MM.1S (cell line): ENCODE results near the gene ADRA1B.

Source experiments
- DNase-seq: peaks from one replicate; pipeline ENCODE4 v3.0.0-alpha.2; 2015
- H2AFZ ChIP-seq: fragments of 300-600 bp; sonication (generic); 2 replicates; pipeline ENCODE4 v1.6.0; 2016; ENCODE audit warnings: antibody characterized with exemption, low read length
- H3F3A ChIP-seq: fragments of 300-600 bp; sonication (generic); 2 replicates; pipeline ENCODE4 v1.6.1; 2016; ENCODE audit warnings: mild to moderate bottlenecking, antibody characterized with exemption, low read length, moderate library complexity, mixed read lengths; ENCODE audit not compliant: insufficient read depth
- H3K27ac ChIP-seq: fragments of 300-600 bp; sonication (generic); 2 replicates; pipeline ENCODE4 v1.5.1; 2016; ENCODE audit warnings: mild to moderate bottlenecking, low read length
- H3K27me3 ChIP-seq: fragments of 300-600 bp; sonication (generic); replicated peaks from 2 replicates; pipeline ENCODE4 v1.6.0; 2016; ENCODE audit warnings: low read length; ENCODE audit not compliant: insufficient read depth
- H3K36me3 ChIP-seq: fragments of 300-600 bp; sonication (generic); replicated peaks from 2 replicates; pipeline ENCODE4 v1.6.1; 2016; ENCODE audit warnings: mild to moderate bottlenecking, low read length, mixed read lengths; ENCODE audit not compliant: insufficient read depth
- H3K4me1 ChIP-seq: fragments of 300-600 bp; sonication (generic); 2 replicates; pipeline ENCODE4 v1.6.1; 2016; ENCODE audit warnings: low read length, mixed read lengths
- H3K4me2 ChIP-seq: fragments of 300-600 bp; sonication (generic); 2 replicates; pipeline ENCODE4 v1.6.0; 2016; ENCODE audit warnings: low read depth, low read length
- H3K4me3 ChIP-seq: fragments of 300-600 bp; sonication (generic); 2 replicates; pipeline ENCODE4 v1.5.1; 2016; ENCODE audit warnings: low read length, mixed read lengths
- H3K79me2 ChIP-seq: fragments of 300-600 bp; sonication (generic); 2 replicates; pipeline ENCODE4 v1.6.1; 2016; ENCODE audit warnings: mixed run types, low read length, mixed read lengths
- H3K9ac ChIP-seq: fragments of 300-600 bp; sonication (generic); 2 replicates; pipeline ENCODE4 v1.6.1; 2016; ENCODE audit warnings: low read length, mixed read lengths
- H3K9me2 ChIP-seq: fragments of 300-600 bp; sonication (generic); replicated peaks from 2 replicates; pipeline ENCODE4 v1.6.1; 2016; ENCODE audit warnings: mild to moderate bottlenecking, low read length, mixed read lengths; ENCODE audit not compliant: insufficient read depth
- H3K9me3 ChIP-seq: fragments of 300-600 bp; sonication (generic); replicated peaks from 2 replicates; pipeline ENCODE4 v1.6.1; 2016; ENCODE audit warnings: mild to moderate bottlenecking, low read length, mixed read lengths; ENCODE audit not compliant: insufficient read depth
- H4K20me1 ChIP-seq: fragments of 300-600 bp; sonication (generic); 2 replicates; pipeline ENCODE4 v1.6.1; 2016; ENCODE audit warnings: mild to moderate bottlenecking, low read length, moderate library complexity, mixed read lengths; ENCODE audit not compliant: insufficient read depth
- CTCF ChIP-seq: fragments of 300-600 bp; sonication (generic); IDR thresholded peaks from 2 replicates; pipeline ENCODE4 v1.5.1; 2016; ENCODE audit warnings: antibody characterized with exemption, low read length, mixed read lengths
- EZH2 ChIP-seq: fragments of 300-600 bp; sonication (generic); optimal IDR thresholded peaks from 2 replicates; pipeline ENCODE3; 2017; ENCODE audit warnings: low read depth, mild to moderate bottlenecking, antibody characterized with exemption, low read length, mixed read lengths
- EZH2phosphoT487 ChIP-seq: fragments of 300-600 bp; sonication (generic); IDR thresholded peaks from 2 replicates; pipeline ENCODE4 v1.6.1; 2018; ENCODE audit warnings: antibody characterized with exemption, low read length

The ADRA1B gene

GRCh38 chr5:159937580-159937979 lies 21.3 kb downstream of the ADRA1B start:
- no peaks in the 10 kb centered on the region for H3K9me2 ChIP-seq
- H3K79me2 ChIP-seq, result no peaks in the 10 kb centered on the region
- H3F3A ChIP-seq, result no peaks in the 10 kb centered on the region
- no peaks in the 10 kb centered on the region for H3K4me1 ChIP-seq
- no peaks in the 10 kb centered on the region for H3K36me3 ChIP-seq
- DNase-seq, result no peak
- no peaks in the 10 kb centered on the region for H4K20me1 ChIP-seq
- H3K27me3 ChIP-seq, result no peaks in the 10 kb centered on the region
- TF ChIP-seq EZH2, result no peak
- no peak for TF ChIP-seq EZH2phosphoT487
- TF ChIP-seq CTCF, result no peak
- H3K27ac ChIP-seq, result no peak overlapping the region
- no peak overlapping the region for H2AFZ ChIP-seq
- H3K9me3 ChIP-seq, result no peaks in the 10 kb centered on the region
- no peak overlapping the region for H3K9ac ChIP-seq
- H3K4me2 ChIP-seq, result no peak overlapping the region
- no peak overlapping the region for H3K4me3 ChIP-seq

GRCh38 chr5:159943326-159943725 lies 27.0 kb downstream of the ADRA1B start:
- TF ChIP-seq EZH2phosphoT487, result no peak
- no peak for TF ChIP-seq EZH2
- TF ChIP-seq CTCF, result no peak
- no peaks in the 10 kb centered on the region for H3K27me3 ChIP-seq
- H3K9ac ChIP-seq, result no peak overlapping the region
- no peak overlapping the region for H2AFZ ChIP-seq
- no peaks in the 10 kb centered on the region for H3F3A ChIP-seq
- H3K79me2 ChIP-seq, result no peaks in the 10 kb centered on the region
- no peak overlapping the region for H3K4me2 ChIP-seq
- H3K9me2 ChIP-seq, result no peaks in the 10 kb centered on the region
- no peaks in the 10 kb centered on the region for H3K36me3 ChIP-seq
- no peak overlapping the region for H3K27ac ChIP-seq
- no peaks in the 10 kb centered on the region for H4K20me1 ChIP-seq
- no peaks in the 10 kb centered on the region for H3K4me1 ChIP-seq
- no peak for DNase-seq
- H3K4me3 ChIP-seq, result no peak overlapping the region
- H3K9me3 ChIP-seq, result no peaks in the 10 kb centered on the region

- DNase-seq, result no peak
- H3K27me3 ChIP-seq, result no peaks in the 10 kb centered on the region
- H3K9me2 ChIP-seq, result no peaks in the 10 kb centered on the region
- H2AFZ ChIP-seq, result no peak overlapping the region
- no peaks in the 10 kb centered on the region for H3K4me1 ChIP-seq
- no peak overlapping the region for H3K4me3 ChIP-seq
- no peaks in the 10 kb centered on the region for H3F3A ChIP-seq
- no peaks in the 10 kb centered on the region for H3K79me2 ChIP-seq
- H3K9ac ChIP-seq, result no peak overlapping the region
- no peaks in the 10 kb centered on the region for H3K9me3 ChIP-seq
- H3K4me2 ChIP-seq, result no peak overlapping the region
- no peaks in the 10 kb centered on the region for H4K20me1 ChIP-seq
- no peaks in the 10 kb centered on the region for H3K36me3 ChIP-seq
- TF ChIP-seq EZH2, result no peak
- no peak for TF ChIP-seq EZH2phosphoT487
- TF ChIP-seq CTCF, result no peak
- H3K27ac ChIP-seq, result no peak overlapping the region
Observed at GRCh38 chr5:159944056-159944600, 27.8 kb downstream of the ADRA1B start.
